OCI-LY1 (cell line): ENCODE data around the gene ACP5.
A peak's percentile ranks its signal among the peaks of the same experiment; 100 is the strongest.
"Not testable (repeated sequence)": the region's sequence is repeated elsewhere in the genome, so short reads cannot be mapped to it uniquely, and the experiment has no call there.

Experiments used
- H2AFZ ChIP-seq: fragments of 200-600 bp; sonication (generic), shearing (Covaris generic); 2 replicates; pipeline ENCODE4 v1.6.0; 2014; ENCODE audit warnings: antibody characterized with exemption, mild to moderate bottlenecking, low read length
- H3F3A ChIP-seq: fragments of 200-600 bp; sonication (generic), shearing (Covaris generic); 2 replicates; pipeline ENCODE4 v1.6.0; 2014; ENCODE audit warnings: mild to moderate bottlenecking, antibody characterized with exemption, low read length, moderate library complexity; ENCODE audit not compliant: insufficient read depth
- H3K27ac ChIP-seq: fragments of 200-600 bp; sonication (generic); 2 replicates; pipeline ENCODE4 v1.5.1; 2014; ENCODE audit warnings: low read length, mixed run types, mild to moderate bottlenecking, low read depth; ENCODE audit not compliant: poor library complexity, severe bottlenecking
- H3K27me3 ChIP-seq: fragments of 200-600 bp; sonication (generic); 2 replicates; pipeline ENCODE4 v1.6.0; 2014; ENCODE audit warnings: antibody characterized with exemption, mild to moderate bottlenecking, low read length, moderate library complexity; ENCODE audit not compliant: insufficient read depth
- H3K36me3 ChIP-seq: fragments of 200-600 bp; sonication (generic); 2 replicates; pipeline ENCODE4 v1.6.1; 2014; ENCODE audit warnings: mild to moderate bottlenecking, antibody characterized with exemption, low read length, moderate library complexity, mixed read lengths; ENCODE audit not compliant: insufficient read depth
- H3K4me1 ChIP-seq: fragments of 200-600 bp; sonication (generic); 2 replicates; pipeline ENCODE4 v1.5.1; 2014; ENCODE audit warnings: mild to moderate bottlenecking, low read length, moderate library complexity; ENCODE audit not compliant: insufficient read depth, severe bottlenecking
- H3K4me2 ChIP-seq: fragments of 200-600 bp; sonication (generic), shearing (Covaris generic); 2 replicates; pipeline ENCODE4 v1.6.1; 2014; ENCODE audit warnings: low read length
- H3K4me3 ChIP-seq: fragments of 200-600 bp; sonication (generic); 2 replicates; pipeline ENCODE4 v1.5.1; 2014; ENCODE audit warnings: low read length, low read depth, mild to moderate bottlenecking, mixed read lengths; ENCODE audit not compliant: poor library complexity, severe bottlenecking
- H3K79me2 ChIP-seq: fragments of 200-600 bp; shearing (Covaris generic); 2 replicates; pipeline ENCODE4 v1.6.1; 2016; ENCODE audit warnings: mixed run types, low read length, mixed read lengths; ENCODE audit not compliant: insufficient read depth
- H3K9ac ChIP-seq: fragments of 200-600 bp; sonication (generic), shearing (Covaris generic); 2 replicates; pipeline ENCODE4 v1.6.1; 2014; ENCODE audit warnings: mild to moderate bottlenecking, low read length, mixed read lengths
- H3K9me2 ChIP-seq: fragments of 200-600 bp; sonication (generic), shearing (Covaris generic); 2 replicates; pipeline ENCODE4 v1.6.1; 2014; ENCODE audit warnings: low read depth, mild to moderate bottlenecking, low read length, mixed read lengths
- H3K9me3 ChIP-seq: fragments of 200-600 bp; shearing (Covaris generic); 2 replicates; pipeline ENCODE4 v1.6.1; 2014; ENCODE audit warnings: low read length, mixed read lengths
- H4K20me1 ChIP-seq: fragments of 200-600 bp; sonication (generic), shearing (Covaris generic); 2 replicates; pipeline ENCODE4 v1.6.0; 2016; ENCODE audit warnings: mild to moderate bottlenecking, low read length; ENCODE audit not compliant: insufficient read depth
- EZH2 ChIP-seq: fragments of 200-600 bp; sonication (generic), shearing (Covaris generic); IDR thresholded peaks from 2 replicates; pipeline ENCODE4 v1.8.0; 2017; ENCODE audit warnings: borderline replicate concordance, mixed run types, mild to moderate bottlenecking, antibody characterized with exemption, low read length, moderate library complexity, mixed read lengths
- TF ChIP-seq, protein P1 (sequence below): fragments of 200-600 bp; sonication (generic), shearing (Covaris generic); IDR thresholded peaks from 2 replicates; pipeline ENCODE4 v1.5.1; 2017; ENCODE audit warnings: mild to moderate bottlenecking, antibody characterized with exemption, low read length, moderate library complexity, mixed read lengths

ACP5 gene

DNA sequence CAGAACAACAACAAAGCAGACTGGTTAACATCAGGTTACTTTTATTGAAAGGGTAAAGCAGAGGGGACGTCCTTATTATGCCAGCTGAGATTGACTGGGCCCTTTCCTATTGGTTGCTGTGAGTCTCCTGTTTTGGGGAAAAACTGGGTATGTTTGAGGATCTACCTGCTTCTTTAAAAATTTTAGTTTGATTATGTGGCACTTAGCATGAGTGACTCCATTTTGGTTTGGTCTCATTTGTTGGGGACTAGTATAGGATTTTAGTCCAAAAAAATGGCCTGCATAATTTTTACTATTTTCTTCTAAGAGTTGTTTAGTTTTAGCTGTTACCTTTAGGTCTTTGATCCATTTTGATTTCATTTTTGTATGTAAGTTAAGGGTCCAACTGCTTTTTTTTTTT, 34.3 kb upstream of the ACP5 start:
- no peak overlapping the region for H3K4me2 ChIP-seq
- peaks cover 27% of the 10 kb centered on the region for H3K36me3 ChIP-seq
- H2AFZ ChIP-seq, result no peak overlapping the region
- H3K4me3 ChIP-seq, result no peak overlapping the region
- no peaks in the 10 kb centered on the region for H3K9me2 ChIP-seq
- TF ChIP-seq EZH2, result no peak
- TF ChIP-seq, protein P1, sequence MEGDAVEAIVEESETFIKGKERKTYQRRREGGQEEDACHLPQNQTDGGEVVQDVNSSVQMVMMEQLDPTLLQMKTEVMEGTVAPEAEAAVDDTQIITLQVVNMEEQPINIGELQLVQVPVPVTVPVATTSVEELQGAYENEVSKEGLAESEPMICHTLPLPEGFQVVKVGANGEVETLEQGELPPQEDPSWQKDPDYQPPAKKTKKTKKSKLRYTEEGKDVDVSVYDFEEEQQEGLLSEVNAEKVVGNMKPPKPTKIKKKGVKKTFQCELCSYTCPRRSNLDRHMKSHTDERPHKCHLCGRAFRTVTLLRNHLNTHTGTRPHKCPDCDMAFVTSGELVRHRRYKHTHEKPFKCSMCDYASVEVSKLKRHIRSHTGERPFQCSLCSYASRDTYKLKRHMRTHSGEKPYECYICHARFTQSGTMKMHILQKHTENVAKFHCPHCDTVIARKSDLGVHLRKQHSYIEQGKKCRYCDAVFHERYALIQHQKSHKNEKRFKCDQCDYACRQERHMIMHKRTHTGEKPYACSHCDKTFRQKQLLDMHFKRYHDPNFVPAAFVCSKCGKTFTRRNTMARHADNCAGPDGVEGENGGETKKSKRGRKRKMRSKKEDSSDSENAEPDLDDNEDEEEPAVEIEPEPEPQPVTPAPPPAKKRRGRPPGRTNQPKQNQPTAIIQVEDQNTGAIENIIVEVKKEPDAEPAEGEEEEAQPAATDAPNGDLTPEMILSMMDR, result no peak
- H3F3A ChIP-seq, result no peaks in the 10 kb centered on the region
- H3K27ac ChIP-seq, result no peak overlapping the region
- no peaks in the 10 kb centered on the region for H3K4me1 ChIP-seq
- no peaks in the 10 kb centered on the region for H4K20me1 ChIP-seq
- H3K9me3 ChIP-seq, result peaks cover 16% of the 10 kb centered on the region
- H3K79me2 ChIP-seq, result no peaks in the 10 kb centered on the region
- no peaks in the 10 kb centered on the region for H3K27me3 ChIP-seq
- no peak overlapping the region for H3K9ac ChIP-seq

DNA sequence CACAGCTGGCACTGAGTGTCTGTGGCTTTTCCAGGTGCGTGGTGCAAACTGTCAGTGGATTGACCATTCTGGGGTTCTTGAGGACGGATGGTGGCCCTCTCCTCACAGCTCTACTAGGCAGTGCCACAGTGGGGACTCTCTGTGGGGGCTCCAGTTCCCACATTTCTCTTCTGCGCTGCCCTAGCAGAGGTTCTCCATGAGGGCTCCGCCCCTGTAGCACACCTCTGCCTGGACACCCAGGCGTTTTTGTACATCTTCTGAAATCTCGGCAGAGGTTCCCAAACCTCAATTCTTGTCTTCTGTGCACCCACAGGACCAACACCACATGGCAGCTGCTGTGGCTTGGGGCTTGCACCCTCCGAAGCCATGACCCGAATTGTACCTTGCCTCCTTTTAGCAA, 29.0 kb upstream of the ACP5 start:
- Histone ChIP-seq H3K27me3 (no peaks in the 10 kb centered on the region), H3K9me3 (peaks cover 15% of the 10 kb centered on the region; the same call in 1 of the 2 replicates), H2AFZ (no peak overlapping the region), H3K4me3 (no peak overlapping the region), H3K9ac (no peak overlapping the region), H3K9me2 (no peaks in the 10 kb centered on the region), H4K20me1 (no peaks in the 10 kb centered on the region), H3K4me2 (no peak overlapping the region), H3K4me1 (no peaks in the 10 kb centered on the region), H3K27ac (no peak overlapping the region), H3K79me2 (no peaks in the 10 kb centered on the region), H3F3A (no peaks in the 10 kb centered on the region), H3K36me3 (peaks cover 21% of the 10 kb centered on the region)
- no peak for TF ChIP-seq EZH2
- TF ChIP-seq, protein P1, result no peak

DNA sequence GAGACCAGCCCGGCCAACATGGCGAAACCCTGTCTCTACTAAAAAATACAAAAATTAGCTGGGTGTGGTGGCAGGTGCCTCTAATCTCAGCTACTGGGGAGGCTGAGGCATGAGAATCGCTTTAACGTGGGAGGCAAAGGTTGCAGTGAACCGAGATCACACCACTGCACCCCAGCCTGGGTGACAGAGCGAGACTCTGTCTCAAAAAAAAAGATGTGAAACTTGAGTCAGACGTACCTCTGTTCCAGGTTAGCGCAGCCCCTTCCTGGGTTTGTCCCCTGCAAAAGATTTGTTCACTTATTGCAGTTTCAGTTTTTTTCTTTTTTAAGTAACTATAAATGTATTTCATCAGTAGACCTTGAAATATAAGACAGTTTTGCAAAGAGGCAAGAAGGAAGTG, 22.3 kb upstream of the ACP5 start:
- Histone ChIP-seq H3K4me1 (peaks cover 15% of the 10 kb centered on the region), H3K36me3 (peaks cover 18% of the 10 kb centered on the region)
- H3K4me3 ChIP-seq, H3K9ac ChIP-seq, H3K9me3 ChIP-seq, H4K20me1 ChIP-seq, H3K27me3 ChIP-seq, H3K4me2 ChIP-seq, H2AFZ ChIP-seq, H3K79me2 ChIP-seq, H3F3A ChIP-seq, H3K9me2 ChIP-seq, H3K27ac ChIP-seq: not testable (repeated sequence)

DNA sequence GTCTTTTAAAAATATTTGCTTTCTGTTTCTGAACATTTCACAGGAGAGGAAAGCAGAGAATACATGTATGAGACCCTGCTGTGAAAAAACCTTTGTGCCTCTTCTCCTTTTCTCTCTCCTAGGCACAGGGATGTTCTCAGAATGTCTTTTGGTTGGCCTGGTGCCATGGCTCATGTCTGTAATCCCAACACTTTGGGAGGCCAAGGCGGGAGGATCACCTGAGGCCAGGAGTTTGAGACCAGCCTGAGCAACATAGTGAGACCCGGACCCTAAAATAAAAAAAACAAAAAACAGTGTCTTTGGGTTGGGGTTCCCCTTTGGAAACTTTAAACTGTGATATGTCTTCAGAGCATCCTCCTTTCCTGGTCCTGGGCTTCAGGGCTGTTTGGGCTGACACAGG, 21.3 kb upstream of the ACP5 start:
- TF ChIP-seq EZH2, result no peak
- Histone ChIP-seq H3F3A (no peaks in the 10 kb centered on the region), H3K4me2 (peak overlapping the region; percentile 39; the same call in 1 of the 2 replicates), H3K4me1 (peaks cover 15% of the 10 kb centered on the region), H3K9ac (no peak overlapping the region), H3K9me3 (no peaks in the 10 kb centered on the region), H3K4me3 (no peak overlapping the region), H3K9me2 (no peaks in the 10 kb centered on the region), H3K27me3 (no peaks in the 10 kb centered on the region), H4K20me1 (no peaks in the 10 kb centered on the region), H3K27ac (no peak overlapping the region), H3K79me2 (0 out of 2 replicates have a peak, but pooled peaks cover 3% of the 10 kb centered on the region), H2AFZ (no peak overlapping the region), H3K36me3 (0 out of 2 replicates have a peak, but pooled peaks cover 8% of the 10 kb centered on the region)
